Natural killer cell (primary cell): ENCODE measurements around the gene AUTS2. TPM values are rescaled to one million over a fixed set of nuclear protein-coding genes. Genes with fewer than 3 reads are reported as not detected.

Experiments
- ATAC-seq, 3 donors: fragments of 150-1000 bp in 2 of 3; fragments of 200-7000 bp in 1 of 3; cut with Tn5 transposase; 1 replicate in 1 of 3; 2 replicates in 2 of 3; pipeline ENCODE4 v1.10.0; 2021; ENCODE audit warnings: mild to moderate bottlenecking in 2 of 3, moderate library complexity in 2 of 3
- DNase-seq, 2 donors: peaks; one replicate each; pipeline versions ENCODE4 v3.0.0 to v3.0.0-alpha.2; 2013 to 2021; ENCODE audit warnings: mixed read lengths in 1 of 2
- H3K27ac ChIP-seq: one replicate; pipeline ENCODE4 v1.5.1; 2013; ENCODE audit warnings: mild to moderate bottlenecking, low read length
- H3K27me3 ChIP-seq: one replicate; pipeline ENCODE4 v1.6.1; 2013; ENCODE audit warnings: low read length; ENCODE audit not compliant: control insufficient read depth, insufficient read depth
- H3K36me3 ChIP-seq: one replicate; pipeline ENCODE4 v1.6.1; 2013; ENCODE audit warnings: low read length; ENCODE audit not compliant: control insufficient read depth, insufficient read depth
- H3K4me1 ChIP-seq: one replicate; pipeline ENCODE4 v1.6.1; 2013; ENCODE audit warnings: low read length; ENCODE audit not compliant: control insufficient read depth, insufficient read depth
- H3K4me3 ChIP-seq: one replicate; pipeline ENCODE4 v1.5.1; 2013; ENCODE audit warnings: low read length
- H3K9me3 ChIP-seq: one replicate; pipeline ENCODE4 v1.6.1; 2013; ENCODE audit warnings: low read length; ENCODE audit not compliant: control insufficient read depth, insufficient read depth
- H3K27ac Mint-ChIP-seq, 2 donors: one replicate each; pipeline ENCODE4 v1.8.0; 2022; ENCODE audit warnings: mild to moderate bottlenecking in 2 of 2, mixed read lengths in 2 of 2, moderate library complexity in 1 of 2
- H3K27me3 Mint-ChIP-seq, 2 donors: one replicate each; pipeline ENCODE4 v1.8.0; 2022; ENCODE audit warnings: low read depth in 2 of 2, mixed read lengths in 2 of 2
- H3K36me3 Mint-ChIP-seq: one replicate; pipeline ENCODE4 v1.8.0; 2022; ENCODE audit warnings: mixed read lengths
- H3K4me1 Mint-ChIP-seq, 2 donors: one replicate each; pipeline ENCODE4 v1.8.0; 2022; ENCODE audit warnings: mixed read lengths in 2 of 2
- H3K4me3 Mint-ChIP-seq: one replicate; pipeline ENCODE4 v1.8.0; 2022; ENCODE audit warnings: mild to moderate bottlenecking, moderate library complexity, mixed read lengths
- H3K9me3 Mint-ChIP-seq, 2 donors: one replicate each; pipeline ENCODE4 v1.8.0; 2022; ENCODE audit warnings: mixed read lengths in 2 of 2
- WGBS: methylation state at CpG from one replicate; pipeline ENCODE4 v1.1.7; 2013; ENCODE audit warnings: missing lambda C conversion rate; ENCODE audit not compliant: insufficient coverage; 5-methylcytosine and 5-hydroxymethylcytosine counted together
- intact Hi-C: fragments of 100-400 bp; cut with micrococcal nuclease; formaldehyde crosslinking; loops from one replicate; pipeline ENCODE4 v1.14.2; 2022
- total RNA-seq, 4 donors: library from RNA; stranded (reverse); fragments of 120-200 nt in 1 of 4; gene quantifications; one replicate each; pipeline versions ENCODE4 v1.2.3 to v1.2.4, GENCODE V29; 2013 to 2022
- TF ChIP-seq, protein P1 (sequence below): fragments of 200-600 bp; IDR thresholded peaks from one replicate; pipeline ENCODE4 v1.8.0; 2022; ENCODE audit warnings: antibody characterized with exemption

AUTS2 gene
- total RNA-seq, 3 donors from 2014 or later (not counting 1 experiment from before 2014, with no cell fraction given) = 147 to 197 (median 155) TPM

GRCh38 chr7:70765651-70766050 is 1167.4 kb downstream of the AUTS2 start:
- DNase-seq = no peak
- Histone ChIP-seq H3K27ac (no peak overlapping the region), H3K4me1 (peaks cover 18% of the 10 kb centered on the region), H3K9me3 (no peaks in the 10 kb centered on the region), H3K4me3 (no peak overlapping the region), H3K27me3 (no peaks in the 10 kb centered on the region), H3K36me3 (peaks cover 38% of the 10 kb centered on the region)
- 95% methylated on average over 7 of the region's 7 CpGs for WGBS
- H3K9me3 Mint-ChIP-seq = no peaks in the 10 kb centered on the region
- H3K27ac Mint-ChIP-seq = no peak overlapping the region
- no peak for ATAC-seq
- no peaks in the 10 kb centered on the region for H3K27me3 Mint-ChIP-seq
- H3K36me3 Mint-ChIP-seq = no peaks in the 10 kb centered on the region
- TF ChIP-seq, protein P1, sequence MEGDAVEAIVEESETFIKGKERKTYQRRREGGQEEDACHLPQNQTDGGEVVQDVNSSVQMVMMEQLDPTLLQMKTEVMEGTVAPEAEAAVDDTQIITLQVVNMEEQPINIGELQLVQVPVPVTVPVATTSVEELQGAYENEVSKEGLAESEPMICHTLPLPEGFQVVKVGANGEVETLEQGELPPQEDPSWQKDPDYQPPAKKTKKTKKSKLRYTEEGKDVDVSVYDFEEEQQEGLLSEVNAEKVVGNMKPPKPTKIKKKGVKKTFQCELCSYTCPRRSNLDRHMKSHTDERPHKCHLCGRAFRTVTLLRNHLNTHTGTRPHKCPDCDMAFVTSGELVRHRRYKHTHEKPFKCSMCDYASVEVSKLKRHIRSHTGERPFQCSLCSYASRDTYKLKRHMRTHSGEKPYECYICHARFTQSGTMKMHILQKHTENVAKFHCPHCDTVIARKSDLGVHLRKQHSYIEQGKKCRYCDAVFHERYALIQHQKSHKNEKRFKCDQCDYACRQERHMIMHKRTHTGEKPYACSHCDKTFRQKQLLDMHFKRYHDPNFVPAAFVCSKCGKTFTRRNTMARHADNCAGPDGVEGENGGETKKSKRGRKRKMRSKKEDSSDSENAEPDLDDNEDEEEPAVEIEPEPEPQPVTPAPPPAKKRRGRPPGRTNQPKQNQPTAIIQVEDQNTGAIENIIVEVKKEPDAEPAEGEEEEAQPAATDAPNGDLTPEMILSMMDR = no peak
- no peak overlapping the region for H3K4me3 Mint-ChIP-seq
- intact Hi-C loops = no loop called here
- peaks cover 19 to 42% of the 10 kb centered on the region in 2 donors for H3K4me1 Mint-ChIP-seq

- H3K27ac ChIP-seq = no peak overlapping the region
- ATAC-seq (no peak), DNase-seq (no peak)
- H3K27me3 ChIP-seq = no peaks in the 10 kb centered on the region
- Mint-ChIP-seq H3K4me1 (peaks cover 14 to 40% of the 10 kb centered on the region in 2 donors), H3K9me3 (no peaks in the 10 kb centered on the region), H3K27ac (peak overlapping the region in 1 of 2 donors; percentile 37), H3K36me3 (no peaks in the 10 kb centered on the region), H3K4me3 (no peak overlapping the region), H3K27me3 (no peaks in the 10 kb centered on the region)
- TF ChIP-seq, protein P1 = no peak
- H3K36me3 ChIP-seq = peaks cover 42% of the 10 kb centered on the region
- intact Hi-C loops = no loop called here
- peaks cover 18% of the 10 kb centered on the region for H3K4me1 ChIP-seq
- 97% methylated on average over 21 of the region's 21 CpGs for WGBS
- no peak overlapping the region for H3K4me3 ChIP-seq
- no peaks in the 10 kb centered on the region for H3K9me3 ChIP-seq
These were observed 1167.8 kb downstream of the AUTS2 start for GRCh38 chr7:70766109-70766508.

DNA sequence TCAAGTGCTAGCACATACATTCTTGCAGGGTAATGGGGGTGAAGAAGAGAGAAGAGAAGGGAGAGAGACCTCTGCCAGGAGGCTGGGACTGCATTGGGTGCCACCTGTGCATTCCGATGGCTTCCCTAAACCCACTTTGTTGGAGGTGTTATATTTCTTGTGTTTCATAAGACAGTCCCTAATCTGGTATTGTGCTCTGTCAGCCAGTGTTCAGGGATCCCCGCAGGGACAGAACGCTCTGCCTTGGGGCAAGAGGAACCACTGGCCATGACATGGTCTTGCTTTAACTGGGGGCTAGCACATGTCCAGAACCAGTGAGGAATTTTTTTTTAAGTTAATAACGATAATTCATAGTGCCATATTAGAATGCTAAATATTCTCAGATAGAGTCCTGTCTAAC is 1168.4 kb downstream of the AUTS2 start:
- Histone ChIP-seq H3K36me3 (peaks cover 45% of the 10 kb centered on the region), H3K4me1 (peaks cover 18% of the 10 kb centered on the region), H3K4me3 (no peak overlapping the region), H3K9me3 (no peaks in the 10 kb centered on the region), H3K27ac (no peak overlapping the region), H3K27me3 (no peaks in the 10 kb centered on the region)
- no peak for ATAC-seq
- H3K4me3 Mint-ChIP-seq = no peak overlapping the region
- WGBS = 98% methylated on average over 3 of the region's 4 CpGs
- TF ChIP-seq, protein P1 = no peak
- H3K9me3 Mint-ChIP-seq = no peaks in the 10 kb centered on the region
- no peak for DNase-seq
- peak overlapping the region in 1 of 2 donors; percentile 37 for H3K27ac Mint-ChIP-seq
- no peaks in the 10 kb centered on the region for H3K36me3 Mint-ChIP-seq
- peaks cover 8 to 34% of the 10 kb centered on the region in 2 donors for H3K4me1 Mint-ChIP-seq
- H3K27me3 Mint-ChIP-seq = no peaks in the 10 kb centered on the region
- intact Hi-C loops = no loop called here

DNA sequence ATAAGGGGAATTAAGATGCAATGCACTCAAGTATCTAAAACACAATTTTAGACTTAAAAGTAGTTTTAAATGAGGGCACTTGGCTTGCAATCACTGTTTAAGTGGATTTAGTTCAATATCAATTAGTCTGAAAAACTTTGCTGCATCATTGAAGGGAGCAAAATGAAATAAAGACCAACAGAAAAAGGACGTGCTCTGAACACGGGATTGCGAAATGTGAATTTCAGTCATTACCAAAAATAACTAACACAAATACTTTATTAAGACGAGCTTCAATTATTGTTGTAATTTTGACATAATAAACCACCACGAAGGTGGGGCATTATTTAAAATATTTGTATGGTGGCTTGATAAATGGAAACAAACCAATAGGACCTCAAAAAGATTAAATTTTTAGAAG is 1171.9 kb downstream of the AUTS2 start:
- TF ChIP-seq, protein P1 = no peak
- Mint-ChIP-seq H3K4me1 (peaks cover under 1 to 7% of the 10 kb centered on the region in 2 donors), H3K27me3 (no peaks in the 10 kb centered on the region), H3K4me3 (no peak overlapping the region), H3K9me3 (no peaks in the 10 kb centered on the region), H3K36me3 (peaks cover 7% of the 10 kb centered on the region), H3K27ac (peak overlapping the region in 1 of 2 donors; percentile 8)
- ATAC-seq (no peak), DNase-seq (no peak)
- no peaks in the 10 kb centered on the region for H3K9me3 ChIP-seq
- WGBS = 92% methylated on average over 2 of the region's 5 CpGs
- H3K36me3 ChIP-seq = peaks cover 72% of the 10 kb centered on the region
- no peaks in the 10 kb centered on the region for H3K4me1 ChIP-seq
- no peaks in the 10 kb centered on the region for H3K27me3 ChIP-seq
- H3K4me3 ChIP-seq = no peak overlapping the region
- no peak overlapping the region for H3K27ac ChIP-seq
- intact Hi-C loops = no loop called here
